AG10803 (cell line): ENCODE data around the gene FOXA1.

Experiments
- DNase-seq: peaks from one replicate; pipeline ENCODE4 v3.0.0; 2010; ENCODE audit warnings: low read depth
- H3K4me3 ChIP-seq: 2 replicates; pipeline ENCODE4 v1.5.1; 2011; ENCODE audit warnings: mild to moderate bottlenecking, low read length, control low read depth
- CTCF ChIP-seq: conservative IDR thresholded peaks from 2 replicates; pipeline ENCODE4 v1.5.1; 2011; ENCODE audit warnings: mild to moderate bottlenecking, low read length, control low read depth, inconsistent platforms

FOXA1 gene

GRCh38 chr14:37602605-37603453, 7.8 kb upstream of the FOXA1 start:
- H3K4me3 ChIP-seq, result no peak overlapping the region
- DNase-seq, result no peak
- TF ChIP-seq CTCF, result no peak

GRCh38 chr14:37601865-37602264, 6.8 kb upstream of the FOXA1 start:
- H3K4me3 ChIP-seq, result no peak overlapping the region
- TF ChIP-seq CTCF, result no peak
- DNase-seq, result no peak

GRCh38 chr14:37600880-37601741, 6.1 kb upstream of the FOXA1 start:
- H3K4me3 ChIP-seq, result no peak overlapping the region
- TF ChIP-seq CTCF, result no peak

GRCh38 chr14:37599507-37600368, 4.7 kb upstream of the FOXA1 start:
- no peak for DNase-seq
- TF ChIP-seq CTCF, result no peak
- H3K4me3 ChIP-seq, result 0 out of 2 replicates have a peak overlapping the region, but pooled peaks have one; percentile 20

More at GRCh38 chr14:37600880-37601741, 6.1 kb upstream of the FOXA1 start:
- DNase-seq, result no peak

DNA sequence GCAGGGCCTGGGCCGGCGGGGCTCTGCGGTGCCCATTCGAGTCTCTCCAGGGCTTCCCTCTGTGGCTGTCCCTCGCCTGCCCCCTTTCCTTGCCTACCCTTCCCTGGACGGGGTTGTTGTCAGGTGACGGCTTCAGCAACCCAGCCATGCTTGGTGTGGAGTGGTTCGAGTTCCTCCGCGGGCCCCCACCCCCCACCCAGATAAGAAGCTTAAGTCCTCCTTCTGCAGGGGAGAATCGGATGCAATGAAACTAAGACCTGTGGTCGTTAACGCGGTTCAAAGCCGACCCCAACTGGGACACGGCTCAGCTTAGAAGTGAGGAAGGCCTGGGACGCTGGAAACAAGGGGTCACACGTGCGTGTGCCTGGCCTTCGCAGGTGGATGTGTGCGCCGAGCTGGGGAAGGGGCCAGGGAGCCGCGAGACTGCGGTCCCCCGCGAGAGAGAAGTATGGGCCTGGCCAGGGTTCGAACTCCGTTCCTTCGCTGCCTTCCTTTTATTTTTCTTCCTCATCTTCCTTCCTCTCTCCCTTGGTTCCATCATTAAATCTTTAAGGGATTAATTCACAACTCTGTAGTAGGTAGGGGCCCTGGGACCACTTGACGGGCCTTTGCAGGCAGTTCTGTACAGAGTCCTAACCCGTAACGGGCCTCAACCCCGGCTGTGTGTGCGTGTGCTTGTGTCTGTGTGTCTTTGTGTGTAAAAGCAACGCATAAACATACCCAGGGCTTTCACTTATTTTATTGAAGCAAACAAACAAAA, 3.9 kb upstream of the FOXA1 start:
- no peak for DNase-seq
- TF ChIP-seq CTCF, result no peak
- H3K4me3 ChIP-seq, result no peak overlapping the region

DNA sequence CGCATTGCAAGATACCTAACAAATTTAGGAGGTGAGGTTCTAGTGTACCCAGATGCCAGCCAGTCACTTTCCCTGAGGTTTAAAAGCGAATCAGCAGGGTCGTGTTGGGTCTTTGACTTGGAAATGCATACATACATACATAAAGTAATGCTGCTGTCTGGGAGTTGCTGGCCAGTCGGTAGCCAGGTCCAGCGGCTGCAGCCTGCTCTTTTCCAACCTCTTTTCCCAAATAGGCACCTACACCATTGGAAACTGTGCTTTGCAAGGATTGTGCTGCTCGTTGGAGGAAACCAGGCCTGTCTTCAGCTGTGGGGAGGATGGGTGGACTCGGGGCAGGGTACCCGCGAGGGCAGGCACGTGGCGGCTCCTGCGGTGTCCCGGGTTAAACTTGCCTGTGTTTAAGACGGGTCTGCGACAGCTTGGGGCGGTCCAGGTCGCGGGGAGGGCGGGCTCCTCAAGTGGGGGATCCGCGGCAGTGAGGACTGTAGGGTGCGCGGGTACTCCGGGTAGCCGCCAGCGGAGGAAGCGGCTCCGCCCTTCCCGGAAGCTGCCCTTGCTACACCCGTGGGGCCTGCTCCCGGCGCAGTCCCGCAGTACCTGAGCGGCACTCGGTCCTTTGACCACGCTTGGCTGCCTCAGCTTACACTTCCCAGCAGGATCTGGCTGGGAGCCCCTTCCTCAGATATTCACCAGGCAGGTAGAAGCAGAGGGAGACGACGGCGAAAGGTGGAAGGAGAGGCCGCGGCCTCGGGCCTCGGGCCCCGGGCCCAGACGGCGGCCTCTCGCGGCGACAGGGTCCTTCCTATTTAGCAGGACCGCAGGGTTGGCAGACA, 3.1 kb upstream of the FOXA1 start:
- no peak overlapping the region for H3K4me3 ChIP-seq
- no peak for TF ChIP-seq CTCF
- DNase-seq, result no peak
